K562 (cell line): ENCODE results near the gene DOCK8.

Experiments used
- ARNT ChIP-seq, 2 experiments: fragments of 450-650 bp; IDR thresholded peaks; 2 replicates each; pipeline ENCODE4 v1.6.1; 2016; ENCODE audit warnings: mild to moderate bottlenecking in 1 of 2
- ATF1 ChIP-seq, 2 experiments: fragments of 450-650 bp in 1 of 2; IDR thresholded peaks; 2 replicates each; pipeline ENCODE4 v1.6.1; 2016; ENCODE audit warnings: missing compliant biosample characterization in 1 of 2, missing genetic modification characterization in 1 of 2
- FOXM1 ChIP-seq, 2 experiments: fragments of 450-650 bp in 1 of 2; sonication (generic) in 1 of 2; formaldehyde crosslinking in 1 of 2; IDR thresholded peaks; 2 replicates each; pipeline versions ENCODE4 v1.6.1 to v1.9.0; 2017 to 2022; ENCODE audit warnings: low read depth in 2 of 2, mild to moderate bottlenecking in 2 of 2, missing genetic modification reagents in 1 of 2, moderate library complexity in 1 of 2
- FOXP1 ChIP-seq: sonication (generic); formaldehyde crosslinking; IDR thresholded peaks from 2 replicates; pipeline ENCODE4 v1.8.0; 2022; ENCODE audit warnings: mild to moderate bottlenecking, missing genetic modification reagents
- HDGF ChIP-seq: fragments of 450-650 bp; IDR thresholded peaks from 2 replicates; pipeline ENCODE4 v1.6.1; 2016
- KDM1A ChIP-seq, 2 experiments: fragments of 450-650 bp; IDR thresholded peaks; 2 replicates each; pipeline ENCODE4 v1.6.1; 2016; ENCODE audit warnings: mild to moderate bottlenecking in 2 of 2
- MED1 ChIP-seq: sonication (generic); formaldehyde crosslinking; IDR thresholded peaks from 2 replicates; pipeline ENCODE4 v1.8.1; 2023; ENCODE audit warnings: missing genetic modification reagents, borderline replicate concordance
- MYC ChIP-seq, 2 experiments: fragments of 250-450 bp in 1 of 2; sonication (Bioruptor Pico) in 1 of 2; IDR thresholded peaks; 2 replicates each; pipeline versions ENCODE4 v1.5.1 to v1.6.1; 2012 to 2021; ENCODE audit warnings: low read depth in 2 of 2, borderline replicate concordance in 1 of 2, improper control_type of control experiment in 1 of 2, low read length in 1 of 2, mild to moderate bottlenecking in 1 of 2, moderate library complexity in 1 of 2
- NELFE ChIP-seq: IDR thresholded peaks from 2 replicates; pipeline ENCODE4 v1.6.1; 2011; ENCODE audit warnings: mild to moderate bottlenecking; ENCODE audit not compliant: insufficient read depth, insufficient read length
- ZNF699 ChIP-seq: fragments of 250-450 bp; sonication (Bioruptor Pico); IDR thresholded peaks from 2 replicates; pipeline ENCODE4 v1.8.0; 2021; ENCODE audit warnings: mild to moderate bottlenecking, moderate library complexity; ENCODE audit not compliant: insufficient replicate concordance
- TF ChIP-seq, protein P1 (sequence below), 2 experiments: fragments of 450-650 bp in 1 of 2; sonication (generic) in 1 of 2; formaldehyde crosslinking in 1 of 2; IDR thresholded peaks in 1 of 2; conservative IDR thresholded peaks in 1 of 2; 2 replicates each; pipeline versions ENCODE4 v1.6.1 to v1.8.1; 2016 to 2023; ENCODE audit warnings: mild to moderate bottlenecking in 2 of 2, moderate library complexity in 2 of 2, inconsistent platforms in 1 of 2, missing genetic modification reagents in 1 of 2

- TF ChIP-seq NELFE (no peak), MYC (IDR thresholded peaks at IDR 0.05; ENCODE audit: low read depth, low read length) (no peak), MYC (CRISPR knock-in tag; IDR thresholded peaks at IDR 0.05; ENCODE audit: borderline replicate concordance, low read depth) (no peak), FOXM1 (IDR thresholded peaks at IDR 0.05; ENCODE audit: low read depth) (no peak), FOXM1 (CRISPR knock-in tag; IDR thresholded peaks at IDR 0.05; ENCODE audit: low read depth) (no peak), ZNF699 (CRISPR knock-in tag) (no peak), KDM1A (IDR thresholded peaks at IDR 0.05) (no peak), FOXP1 (CRISPR knock-in tag) (no peak), HDGF (no peak), ARNT (IDR thresholded peaks at IDR 0.05) (no peak), MED1 (CRISPR knock-in tag) (no peak), ATF1 (CRISPR knock-in tag; IDR thresholded peaks at IDR 0.05) (no peak), ATF1 (tag; IDR thresholded peaks at IDR 0.05) (no peak)
- TF ChIP-seq, protein P1, sequence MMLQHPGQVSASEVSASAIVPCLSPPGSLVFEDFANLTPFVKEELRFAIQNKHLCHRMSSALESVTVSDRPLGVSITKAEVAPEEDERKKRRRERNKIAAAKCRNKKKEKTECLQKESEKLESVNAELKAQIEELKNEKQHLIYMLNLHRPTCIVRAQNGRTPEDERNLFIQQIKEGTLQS (IDR thresholded peaks at IDR 0.05) = no peak
- TF ChIP-seq, protein P1 (CRISPR knock-in tag; conservative IDR thresholded peaks at IDR 0.05) = no peak
These were observed 190.7 kb downstream of the DOCK8 start for GRCh38 chr9:405341-405740.
